Measurements from ENCODE around the gene MED8.
"Not testable (repeated sequence)": the region's sequence is repeated elsewhere in the genome, so short reads cannot be mapped to it uniquely, and the experiment has no call there.

Gene MED8

DNA sequence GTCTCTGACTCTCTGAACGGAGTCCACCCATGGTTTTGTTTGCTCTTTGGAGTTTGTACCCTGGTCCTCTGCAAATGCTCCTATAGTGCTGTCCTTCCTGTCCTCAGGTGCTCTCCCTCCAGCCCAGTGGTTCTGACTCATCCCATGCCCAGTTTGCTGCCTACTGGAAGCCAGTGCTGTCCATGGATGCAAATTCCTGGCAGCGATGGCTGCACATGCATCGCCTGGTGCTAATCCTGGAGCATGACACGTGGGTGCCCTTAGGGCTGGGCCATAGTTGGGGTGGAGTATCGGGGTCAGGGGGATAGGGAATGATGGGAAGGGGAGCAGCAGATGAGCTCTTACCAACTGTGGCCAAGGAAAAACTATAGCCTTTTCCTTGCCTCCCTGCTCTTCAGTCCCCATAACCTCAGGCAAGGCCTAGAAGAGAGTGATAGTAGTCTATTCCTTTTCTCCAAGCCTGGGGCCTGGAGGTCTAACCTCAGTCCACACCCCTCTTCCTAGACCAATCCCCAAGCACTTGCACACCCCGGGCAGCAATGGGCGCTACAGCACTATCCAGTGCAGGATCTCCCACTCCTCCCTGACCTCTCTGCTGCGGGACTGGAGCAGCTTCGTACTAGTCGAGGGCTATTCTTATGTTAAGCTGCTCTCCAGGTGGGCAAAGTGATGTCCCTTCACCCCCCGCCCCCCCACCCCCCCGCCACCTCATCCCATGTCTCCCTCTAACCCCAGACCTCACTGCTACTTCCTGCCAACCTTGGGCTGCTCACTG lies 32.6 kb upstream of the MED8 start:
- no peak for DNase-seq

DNA sequence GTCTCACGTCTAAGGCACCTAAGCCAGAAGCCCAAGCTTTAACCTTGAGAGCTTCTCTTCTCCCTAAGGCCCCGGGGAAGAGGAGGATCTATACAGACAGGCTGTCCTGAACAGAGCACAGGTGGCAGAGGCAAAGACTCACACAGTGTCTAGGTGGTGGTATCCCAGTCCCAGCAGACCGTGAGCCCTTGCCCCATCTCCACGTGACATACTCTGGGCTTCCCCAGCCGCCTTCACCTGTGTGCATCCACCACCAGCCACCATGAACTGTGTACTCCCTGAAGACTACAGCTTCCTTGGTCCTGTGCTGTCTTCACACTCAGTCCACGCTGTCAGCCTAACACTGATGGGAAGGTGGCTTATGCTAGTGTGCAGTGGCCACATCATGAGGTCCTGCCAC lies 31.8 kb upstream of the MED8 start:
- DNase-seq = no peak

DNA sequence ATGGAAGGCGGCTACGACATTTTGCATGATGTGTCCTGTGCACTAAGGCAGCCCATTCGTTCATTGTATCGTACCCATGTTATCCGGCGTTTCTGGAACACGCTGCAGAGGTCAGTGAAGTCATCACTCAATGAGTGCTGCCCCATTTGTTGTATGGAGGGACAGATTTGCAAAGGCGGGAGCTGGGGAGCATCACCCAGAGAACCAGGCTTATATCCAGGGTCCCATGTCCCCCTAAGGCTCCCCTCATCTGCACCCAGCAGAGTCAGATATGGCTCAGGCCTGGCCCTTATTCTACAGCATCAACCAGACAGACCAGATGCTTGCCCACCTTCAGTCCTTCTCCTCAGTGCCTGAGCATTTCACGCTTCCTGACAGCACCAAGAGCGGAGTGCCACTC lies 31.3 kb upstream of the MED8 start:
- DNase-seq = no peak

- no peak for DNase-seq
These were observed 30.2 kb upstream of the MED8 start for GRCh38 chr1:43419627-43420425.

GRCh38 chr1:43418858-43419257 lies 29.3 kb upstream of the MED8 start:
- DNase-seq = no peak

DNA sequence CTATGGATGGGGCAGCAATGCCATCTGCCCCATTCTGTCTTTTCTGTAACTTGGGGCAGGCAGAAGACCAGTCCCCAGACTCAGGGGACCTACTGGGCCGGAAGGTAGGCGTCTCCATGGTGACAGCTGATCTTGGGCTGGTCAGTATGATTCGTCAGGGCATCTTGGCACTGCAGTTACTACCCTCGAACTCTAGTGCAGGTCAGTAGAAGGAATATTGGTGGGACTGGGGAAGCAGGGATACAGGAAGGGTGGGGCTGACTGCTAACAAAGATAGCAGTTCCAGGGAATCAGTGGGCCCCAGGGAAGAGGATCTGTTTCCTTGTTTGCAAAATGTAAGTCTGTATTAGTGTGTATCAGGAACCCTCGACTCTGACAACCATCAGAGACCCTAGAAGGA lies 26.3 kb upstream of the MED8 start:
- no peak for DNase-seq

DNA sequence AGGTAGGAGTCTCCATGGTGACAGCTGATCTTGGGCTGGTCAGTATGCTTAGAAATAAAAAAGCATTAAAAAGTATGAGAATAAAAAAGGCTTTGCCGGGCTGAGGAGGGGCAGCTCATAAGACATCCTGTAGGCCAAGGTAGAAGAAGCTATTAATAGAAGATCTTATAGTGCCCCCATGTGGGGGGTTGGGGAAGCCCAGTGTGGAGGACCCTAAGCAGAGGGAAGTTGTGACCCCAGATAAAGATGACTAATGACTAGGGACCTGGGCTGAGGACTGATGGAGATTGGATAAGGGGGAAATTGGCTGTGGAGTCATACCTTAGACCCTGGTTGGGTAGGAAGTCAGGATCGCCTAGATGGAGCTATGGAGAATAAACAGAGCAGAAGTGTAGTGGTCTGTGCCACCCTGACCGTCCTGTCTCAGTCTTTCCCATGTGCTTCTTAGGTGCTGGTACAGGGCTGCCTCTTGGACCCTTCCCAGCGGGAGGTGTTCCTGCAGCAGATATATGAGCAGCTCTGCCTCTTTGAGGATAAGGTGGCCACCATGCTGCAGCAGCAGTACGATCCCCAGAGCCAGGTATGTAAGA lies 25.1 kb upstream of the MED8 start:
- DNase-seq = peak; percentile 39

DNA sequence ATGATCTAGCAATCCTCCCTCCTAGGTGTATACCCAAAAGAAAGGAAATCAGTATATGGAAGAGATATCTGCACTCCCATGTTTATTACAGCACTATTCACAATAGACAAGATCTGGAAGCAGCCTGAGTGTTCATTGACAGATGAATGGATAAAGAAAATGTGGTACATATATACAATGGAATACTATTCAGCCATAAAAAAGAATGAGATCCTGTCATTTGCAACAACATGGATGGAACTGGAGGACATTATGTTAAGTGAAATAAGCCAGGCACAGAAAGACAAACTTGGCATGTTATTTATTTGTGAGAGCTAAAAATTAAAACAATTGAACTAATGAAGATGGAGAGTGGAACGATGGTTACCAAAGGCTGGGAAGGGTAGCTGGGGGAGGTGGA lies 23.8 kb upstream of the MED8 start:
- not testable (repeated sequence) for DNase-seq

DNA sequence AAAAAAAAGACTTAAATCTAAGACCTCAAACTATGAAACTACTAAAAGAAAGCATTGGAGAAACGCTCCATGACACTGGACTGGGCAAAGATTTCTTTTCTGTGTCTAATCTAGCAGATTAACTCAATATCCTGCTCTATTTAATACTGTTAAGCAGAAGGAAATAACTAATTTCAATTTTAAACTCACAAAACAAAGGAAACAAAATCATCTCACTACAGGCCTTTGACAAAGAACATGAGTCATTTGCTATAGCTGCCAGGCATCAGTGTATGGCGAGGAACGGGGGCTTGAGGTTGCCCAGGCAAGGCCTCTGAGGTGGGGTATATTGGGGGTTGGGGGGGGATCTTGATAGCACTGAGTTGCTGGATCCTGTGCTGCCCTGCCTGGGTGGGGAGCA lies 21.0 kb upstream of the MED8 start:
- DNase-seq = no peak

DNA sequence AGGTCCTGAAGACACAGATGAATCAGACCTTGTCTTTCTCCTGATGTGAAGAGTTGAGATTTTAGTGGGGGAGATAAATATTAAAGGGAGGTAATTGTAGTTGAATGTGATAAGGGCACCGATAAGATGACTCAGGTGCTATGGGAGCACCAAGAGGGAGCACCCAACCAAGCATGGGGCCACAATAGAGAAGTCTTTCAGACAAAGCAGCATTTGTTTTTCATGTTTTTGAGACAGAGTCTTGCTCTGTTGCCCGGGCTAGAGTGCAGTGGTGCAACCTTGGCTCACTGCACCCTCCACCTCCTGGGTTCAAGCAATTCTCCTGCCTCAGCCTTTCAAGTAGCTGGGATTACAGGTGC lies 16.3 kb upstream of the MED8 start:
- no peak for DNase-seq

- no peak for DNase-seq
These were observed 15.7 kb upstream of the MED8 start for GRCh38 chr1:43405219-43405875.

- DNase-seq = no peak
These were observed 14.8 kb upstream of the MED8 start for GRCh38 chr1:43404353-43404752.

- DNase-seq = no peak
These were observed 12.7 kb upstream of the MED8 start for GRCh38 chr1:43402089-43402865.

DNA sequence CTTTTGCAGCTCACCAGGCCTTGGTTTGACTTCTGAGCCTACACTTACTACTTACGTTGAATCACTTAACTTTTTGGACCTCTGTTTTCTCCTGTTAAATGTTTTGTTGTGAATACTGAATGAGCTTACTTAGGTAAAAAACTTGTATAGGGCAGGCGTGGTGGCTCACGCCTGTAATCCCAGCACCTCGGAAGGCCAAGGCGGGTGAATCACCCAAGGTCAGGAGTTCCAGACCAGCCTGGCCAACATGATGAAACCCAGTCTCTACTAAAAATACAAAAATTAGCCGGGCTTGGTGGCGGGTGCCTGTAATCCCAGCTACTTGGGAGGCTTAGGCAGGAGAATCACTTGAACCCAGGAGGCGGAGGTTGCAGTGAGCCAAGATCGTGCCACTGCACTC lies 10.8 kb upstream of the MED8 start:
- not testable (repeated sequence) for DNase-seq

- no peak for DNase-seq
These were observed 8.6 kb upstream of the MED8 start for GRCh38 chr1:43398227-43398626.

- no peak for DNase-seq
These were observed 6.5 kb upstream of the MED8 start for GRCh38 chr1:43396059-43396458.

GRCh38 chr1:43395523-43395922 lies 5.9 kb upstream of the MED8 start:
- DNase-seq = no peak

DNA sequence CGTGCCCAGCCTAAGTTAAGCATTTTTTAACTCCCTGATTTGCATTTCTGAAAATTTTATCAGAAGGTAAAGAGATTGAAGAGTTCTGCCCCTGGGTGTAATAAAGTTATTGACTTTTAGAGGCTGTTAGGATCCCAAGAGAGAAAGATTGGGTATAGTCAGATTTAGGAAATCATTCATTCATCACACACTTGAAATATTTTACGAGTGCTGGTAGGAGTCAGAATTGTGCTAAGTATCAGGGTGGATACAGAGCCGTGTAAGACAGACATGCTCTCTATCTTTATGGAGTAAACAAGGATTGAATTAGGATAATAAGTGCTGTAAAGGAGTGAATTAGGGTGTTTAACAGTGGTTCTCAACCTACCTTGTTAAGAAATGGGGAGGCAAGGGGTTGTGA lies 3.1 kb upstream of the MED8 start:
- DNase-seq = no peak

DNA sequence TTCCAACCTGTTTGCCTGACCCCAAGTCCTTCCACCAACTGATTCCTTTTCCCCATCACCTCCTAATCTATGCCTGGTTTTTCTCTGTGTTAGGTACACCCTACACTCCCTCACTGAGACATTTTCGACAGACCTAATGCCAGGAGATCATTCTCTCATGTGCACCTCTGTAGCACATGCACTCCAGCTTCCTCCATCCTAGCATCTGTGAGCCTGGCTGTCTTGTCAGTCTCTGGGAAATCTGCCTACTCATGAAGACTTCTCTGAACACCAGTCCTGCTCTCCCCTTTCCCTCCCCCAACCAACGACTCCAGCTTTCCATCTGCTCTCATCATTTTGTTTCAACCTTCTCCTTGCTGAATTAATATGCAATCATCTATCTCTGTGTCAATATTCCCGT lies 987 bp downstream of the MED8 start:
- no peak for DNase-seq

GRCh38 chr1:43387976-43388599 lies 1.5 kb downstream of the MED8 start:
- DNase-seq = no peak

DNA sequence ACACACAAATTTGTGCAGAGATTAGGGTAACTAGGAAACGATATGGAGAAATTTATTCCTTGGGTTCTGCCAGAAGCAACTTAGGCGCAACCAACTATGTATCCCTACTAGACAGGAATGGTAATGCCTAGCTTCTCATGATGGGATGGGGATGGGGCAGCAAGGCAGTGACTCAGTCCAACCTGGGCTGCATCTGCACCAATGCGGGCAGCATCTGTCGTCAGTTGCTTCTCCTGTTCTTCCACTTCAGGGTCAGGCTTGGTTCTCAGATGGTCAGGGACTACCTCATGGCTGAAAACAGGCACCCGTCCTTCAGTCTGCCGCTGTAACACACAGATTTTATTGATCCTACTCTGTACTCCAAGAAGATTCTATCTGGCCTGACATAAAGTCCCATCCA lies 2.9 kb downstream of the MED8 start:
- no peak for DNase-seq

DNA sequence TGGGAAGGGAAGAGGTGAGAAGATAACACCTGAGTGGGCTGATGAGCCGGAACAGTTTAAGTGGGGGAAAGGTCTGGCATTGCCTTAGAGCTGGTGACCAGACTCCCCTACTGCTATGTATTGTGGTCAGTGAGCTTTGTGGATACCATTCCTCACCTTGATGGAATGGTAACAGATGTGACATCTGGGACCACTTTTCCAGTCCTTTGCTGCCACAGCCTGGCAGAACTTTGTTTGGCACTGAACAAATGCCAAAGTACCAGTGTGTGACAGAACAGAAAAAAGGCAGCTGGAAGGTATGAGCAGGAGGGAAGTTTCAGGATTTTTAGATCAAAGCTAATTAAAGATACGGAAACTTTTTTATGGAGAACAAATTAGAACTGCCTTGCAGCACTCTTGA lies 6.2 kb downstream of the MED8 start:
- no peak for DNase-seq
